22Rv1 (cell line): Measurements from ENCODE around the gene ATF6B.

ENCODE experiments used
- H3K27ac ChIP-seq: fragments of 450-650 bp; 2 replicates; pipeline ENCODE4 v1.5.1; 2017
- CTCF ChIP-seq: fragments of 450-650 bp; IDR thresholded peaks from 2 replicates; pipeline ENCODE4 v1.5.1; 2017; ENCODE audit warnings: mild to moderate bottlenecking
- ZFX ChIP-seq: fragments of 450-650 bp; IDR thresholded peaks from 2 replicates; pipeline ENCODE4 v1.6.1; 2017; ENCODE audit warnings: antibody characterized with exemption, borderline replicate concordance

The ATF6B gene

GRCh38 chr6:32127717-32128592 is at the start of gene ATF6B:
ATF6B (minus strand) TSS chr6:32128246; CDS start chr6:32128207, 39 bp downstream.
- H3K27ac ChIP-seq, result peak within 1 kb of the TSS; percentile 86
- TF ChIP-seq CTCF (no peak), ZFX (no peak)

- H3K27ac ChIP-seq, result peak overlapping the region; percentile 99
- TF ChIP-seq CTCF (no peak), ZFX (no peak)
These were observed 49.2 kb upstream of the ATF6B start for GRCh38 chr6:32177183-32177787.

- TF ChIP-seq ZFX (no peak), CTCF (no peak)
- peak overlapping the region; percentile 99 for H3K27ac ChIP-seq
These were observed 48.6 kb upstream of the ATF6B start for GRCh38 chr6:32176476-32177182.

- H3K27ac ChIP-seq, result peak within 1 kb of the TSS; percentile 99
- TF ChIP-seq CTCF (no peak), ZFX (no peak)
These were observed 47.8 kb upstream of the ATF6B start, which contains the start of gene AGPAT1 for GRCh38 chr6:32175711-32176475. AGPAT1 (minus strand) TSS chr6:32176084; CDS start chr6:32171496, 4,588 bp downstream.

GRCh38 chr6:32175322-32175710 is 47.3 kb upstream of the ATF6B start:
- peak overlapping the region; percentile 99 for H3K27ac ChIP-seq
- no peak for TF ChIP-seq CTCF
- no peak for TF ChIP-seq ZFX

- TF ChIP-seq ZFX (no peak), CTCF (no peak)
- H3K27ac ChIP-seq, result no peak overlapping the region
These were observed 46.4 kb upstream of the ATF6B start for GRCh38 chr6:32174416-32174815.
